ENCODE results near the gene NPHS1. TPM values are rescaled to one million over a fixed set of nuclear protein-coding genes. Genes with fewer than 3 reads are reported as not detected.

NPHS1 gene
- total and polyA plus RNA-seq, 4 experiments from 2014 or later, result not detected

DNA sequence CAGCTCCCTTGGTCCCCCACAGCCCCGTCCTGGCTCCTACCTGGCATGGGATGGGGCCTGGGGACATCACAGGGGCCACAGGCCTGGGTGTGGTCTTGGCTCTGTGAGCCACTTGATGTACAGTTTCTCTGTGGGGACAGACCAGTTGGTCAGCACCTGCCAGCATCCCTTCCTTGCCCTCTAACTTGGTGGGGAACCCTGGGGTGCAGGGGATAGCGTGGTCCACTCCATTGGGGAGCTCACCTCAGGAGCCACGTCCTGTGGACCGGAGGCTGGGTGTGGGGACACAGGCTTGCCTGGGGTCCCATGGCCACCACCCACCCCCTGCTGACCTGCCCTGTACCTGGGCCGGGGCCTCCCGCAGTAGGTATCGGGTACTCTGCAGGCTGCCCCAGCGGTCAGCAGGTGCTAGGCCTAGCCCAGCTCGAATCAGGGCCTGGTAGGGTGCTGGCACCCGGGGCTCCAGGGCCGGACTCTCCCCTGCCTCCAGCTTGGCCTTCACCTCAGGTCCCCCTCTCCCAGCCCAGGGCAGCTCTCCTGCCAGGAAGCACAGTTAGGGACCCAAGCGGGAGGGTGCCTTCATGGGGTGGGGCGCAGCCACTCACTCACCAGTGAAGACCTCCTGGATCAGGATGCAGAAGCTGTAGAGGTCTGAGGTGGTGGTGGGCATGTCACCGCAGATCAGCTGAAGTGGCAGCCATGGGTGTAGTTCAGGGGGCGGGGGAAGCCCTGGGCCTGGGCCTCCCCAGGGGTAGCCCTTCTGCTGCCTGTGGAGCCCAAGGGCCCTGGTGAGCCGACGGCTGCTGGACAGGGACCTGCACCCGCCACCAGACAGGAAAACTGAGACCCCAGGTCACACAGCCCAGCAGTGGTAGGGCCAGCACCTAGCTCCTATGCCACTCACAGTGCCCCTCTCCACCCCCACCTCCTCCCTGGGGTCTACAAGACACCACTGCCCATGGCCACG is 62.0 kb downstream of the NPHS1 start:
- Histone ChIP-seq H3K27ac (ENCODE audit: low read depth, low read length) (no peak overlapping the region), H3K4me1 (ENCODE audit: insufficient read depth, low read length) (no peaks in the 10 kb centered on the region), H3K27me3 (ENCODE audit: insufficient read depth, low read length) (no peaks in the 10 kb centered on the region), H3K4me3 (ENCODE audit: low read length in 2 of 2) (no peak overlapping the region), H3K36me3 (ENCODE audit: insufficient read depth, low read length) (no peaks in the 10 kb centered on the region), H3K9me3 (ENCODE audit: control insufficient read depth in 1 of 2, low read length in 2 of 2) (no peaks in the 10 kb centered on the region)
- peaks cover 4 to 6% of the 10 kb centered on the region in 2 donors for H3K27me3 Mint-ChIP-seq
- H3K4me1 Mint-ChIP-seq, result no peaks in the 10 kb centered on the region
- peaks cover 0 to 2% (median 0%) of the 10 kb centered on the region in 8 donors for H3K9me3 Mint-ChIP-seq
- intact Hi-C loops (cut with micrococcal nuclease), result no loop called here
- H3K4me3 Mint-ChIP-seq, result no peak overlapping the region
- H3K27ac Mint-ChIP-seq, result no peak overlapping the region
- H3K36me3 Mint-ChIP-seq, result peaks cover 0 to 1% of the 10 kb centered on the region in 2 donors
- ChIA-PET POLR2A (ENCODE audit: partially characterized antibody) (interaction anchor here (1.2 kb wide), 1 partner anchor 96 kb away, joined by 3 read pairs; no protein-coding TSS in a partner anchor), CTCF (ENCODE audit: partially characterized antibody) (interaction anchor here (1.0 kb wide), 1 partner anchor 95 kb away, joined by 3 read pairs; no protein-coding TSS in a partner anchor)
- no peak for DNase-seq

DNA sequence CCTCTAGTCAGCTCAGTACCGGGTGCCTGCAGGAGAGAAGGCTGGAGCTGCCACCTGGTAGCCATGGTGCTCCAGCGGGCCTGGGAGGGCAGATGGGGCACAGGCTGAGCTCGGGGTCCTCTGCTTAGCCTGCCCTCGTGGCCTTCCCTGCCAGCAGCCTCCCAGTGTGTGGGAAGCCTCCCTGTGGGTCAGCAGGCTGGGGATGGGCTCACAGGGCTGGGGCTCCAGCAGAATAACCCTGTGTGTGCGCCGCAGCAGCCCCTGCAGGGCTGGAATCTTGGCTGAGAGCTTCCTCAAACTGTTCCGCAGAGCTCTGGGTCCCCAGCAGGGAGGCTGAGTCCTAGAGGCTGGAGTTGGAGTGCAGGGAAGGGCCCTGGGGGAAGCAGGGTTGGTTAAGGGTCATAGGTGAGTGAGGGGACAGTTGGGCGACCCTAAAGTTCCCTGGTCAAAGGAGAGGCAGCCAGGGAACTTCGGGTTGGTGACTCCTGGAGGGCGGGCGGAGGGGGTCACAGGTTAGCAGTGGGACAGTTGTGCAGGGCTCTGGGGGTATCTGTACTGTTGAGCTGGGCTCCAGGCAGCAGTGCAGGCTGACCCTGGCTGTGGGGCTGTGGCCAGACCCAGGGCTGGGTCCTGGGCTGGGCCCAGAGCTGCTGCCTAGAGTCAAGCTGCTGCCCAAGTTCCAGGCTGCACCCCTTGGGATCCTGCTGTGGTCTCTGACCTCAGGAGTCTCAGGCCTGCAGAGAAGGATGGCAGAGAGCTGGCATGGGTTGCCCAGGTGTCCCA is 62.9 kb downstream of the NPHS1 start:
- Mint-ChIP-seq H3K27ac (no peak overlapping the region), H3K27me3 (peaks cover 4 to 6% of the 10 kb centered on the region in 2 donors), H3K36me3 (peaks cover 0 to 1% of the 10 kb centered on the region in 2 donors), H3K9me3 (peaks cover 0 to 2% (median 0%) of the 10 kb centered on the region in 8 donors), H3K4me1 (no peaks in the 10 kb centered on the region), H3K4me3 (no peak overlapping the region)
- Histone ChIP-seq H3K36me3 (ENCODE audit: insufficient read depth, low read length) (no peaks in the 10 kb centered on the region), H3K27me3 (ENCODE audit: insufficient read depth, low read length) (no peaks in the 10 kb centered on the region), H3K4me3 (ENCODE audit: low read length in 2 of 2) (no peak overlapping the region), H3K27ac (ENCODE audit: low read depth, low read length) (no peak overlapping the region), H3K9me3 (ENCODE audit: control insufficient read depth in 1 of 2, low read length in 2 of 2) (no peaks in the 10 kb centered on the region), H3K4me1 (ENCODE audit: insufficient read depth, low read length) (no peaks in the 10 kb centered on the region)
- ChIA-PET CTCF (ENCODE audit: partially characterized antibody) (interaction anchor here (1.0 kb wide), 1 partner anchor 94 kb away, joined by 3 read pairs; no protein-coding TSS in a partner anchor), POLR2A (ENCODE audit: partially characterized antibody) (no interaction called here)
- DNase-seq, result no peak
- intact Hi-C loops (cut with micrococcal nuclease), result no loop called here

DNA sequence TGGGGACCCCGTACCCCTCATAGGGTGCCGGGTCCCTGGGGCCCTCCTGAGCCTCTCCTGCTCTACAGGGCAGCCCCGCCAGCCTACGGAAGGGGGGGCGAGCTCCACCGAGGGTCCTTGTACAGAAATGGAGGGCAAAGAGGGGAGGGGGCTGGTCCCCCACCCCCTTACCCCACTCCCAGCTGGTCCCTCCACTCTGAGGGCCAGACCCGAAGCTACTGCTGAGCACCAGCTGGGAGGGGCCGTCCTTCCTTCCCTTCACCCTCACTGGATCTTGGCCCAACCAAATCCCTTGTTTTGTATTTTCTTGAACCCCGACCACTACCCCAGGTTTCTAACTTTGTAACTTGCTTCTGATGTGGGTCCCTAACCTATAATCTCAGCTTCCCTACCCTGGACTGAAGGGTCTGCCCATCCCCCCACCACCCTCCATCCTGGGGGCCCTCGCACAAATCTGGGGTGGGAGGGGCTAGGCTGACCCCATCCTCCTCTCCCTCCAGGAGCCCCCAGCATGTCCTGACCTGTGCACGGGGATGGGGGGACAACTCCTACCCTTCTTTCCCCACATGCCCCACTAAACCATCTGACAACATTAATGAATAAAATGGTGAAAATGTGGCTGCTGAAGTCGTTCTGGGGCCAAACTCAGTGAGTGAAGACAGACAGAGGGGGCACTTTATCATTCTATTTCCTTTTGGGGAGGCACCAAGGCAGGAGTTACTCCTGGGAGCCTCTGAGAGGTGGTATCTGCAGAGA is 63.9 kb downstream of the NPHS1 start:
- no peak for DNase-seq
- Mint-ChIP-seq H3K27me3 (peaks cover 0 to 3% of the 10 kb centered on the region in 2 donors), H3K4me3 (no peak overlapping the region), H3K36me3 (peaks cover 0 to 2% of the 10 kb centered on the region in 2 donors), H3K27ac (no peak overlapping the region), H3K4me1 (no peaks in the 10 kb centered on the region), H3K9me3 (peaks cover 0 to 2% (median 0%) of the 10 kb centered on the region in 8 donors)
- ChIA-PET CTCF (ENCODE audit: partially characterized antibody) (no interaction called here), POLR2A (ENCODE audit: partially characterized antibody) (no interaction called here)
- Histone ChIP-seq H3K4me1 (ENCODE audit: insufficient read depth, low read length) (no peaks in the 10 kb centered on the region), H3K27ac (ENCODE audit: low read depth, low read length) (no peak overlapping the region), H3K4me3 (ENCODE audit: low read length in 2 of 2) (no peak overlapping the region), H3K9me3 (ENCODE audit: control insufficient read depth in 1 of 2, low read length in 2 of 2) (no peaks in the 10 kb centered on the region), H3K36me3 (ENCODE audit: insufficient read depth, low read length) (no peaks in the 10 kb centered on the region), H3K27me3 (ENCODE audit: insufficient read depth, low read length) (no peaks in the 10 kb centered on the region)
- intact Hi-C loops (cut with micrococcal nuclease), result no loop called here

DNA sequence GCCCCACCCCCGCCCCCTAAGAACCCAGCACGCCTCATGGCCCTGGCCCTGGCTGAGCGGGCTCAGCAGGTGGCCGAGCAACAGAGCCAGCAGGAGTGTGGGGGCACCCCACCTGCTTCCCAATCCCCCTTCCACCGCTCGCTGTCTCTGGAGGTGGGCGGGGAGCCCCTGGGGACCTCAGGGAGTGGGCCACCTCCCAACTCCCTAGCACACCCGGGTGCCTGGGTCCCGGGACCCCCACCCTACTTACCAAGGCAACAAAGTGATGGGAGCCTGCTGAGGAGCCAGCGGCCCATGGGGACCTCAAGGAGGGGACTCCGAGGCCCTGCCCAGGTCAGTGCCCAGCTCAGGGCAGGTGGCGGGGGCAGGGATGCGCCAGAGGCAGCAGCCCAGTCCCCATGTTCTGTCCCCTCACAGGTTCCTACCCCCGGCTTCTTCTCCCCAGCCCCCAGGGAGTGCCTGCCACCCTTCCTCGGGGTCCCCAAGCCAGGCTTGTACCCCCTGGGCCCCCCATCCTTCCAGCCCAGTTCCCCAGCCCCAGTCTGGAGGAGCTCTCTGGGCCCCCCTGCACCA is 65.0 kb downstream of the NPHS1 start:
- peaks cover 0 to 1% (median 0%) of the 10 kb centered on the region in 4 donors for H3K4me1 Mint-ChIP-seq
- ChIA-PET CTCF (ENCODE audit: partially characterized antibody) (no interaction called here), POLR2A (ENCODE audit: partially characterized antibody) (no interaction called here)
- H3K27me3 ChIP-seq (ENCODE audit: insufficient read depth, low read length), result no peaks in the 10 kb centered on the region
- no peaks in the 10 kb centered on the region for H3K36me3 ChIP-seq (ENCODE audit: insufficient read depth, low read length)
- peaks cover 7% of the 10 kb centered on the region in 2 donors for H3K36me3 Mint-ChIP-seq
- H3K27ac ChIP-seq (ENCODE audit: low read depth, low read length), result no peak overlapping the region
- no peaks in the 10 kb centered on the region for H3K27me3 Mint-ChIP-seq
- H3K4me3 ChIP-seq (ENCODE audit: low read length in 2 of 2), result no peak overlapping the region
- DNase-seq, result no peak
- H3K9me3 ChIP-seq (ENCODE audit: control insufficient read depth in 1 of 2, low read length in 2 of 2), result no peaks in the 10 kb centered on the region
- no peak overlapping the region for H3K27ac Mint-ChIP-seq
- H3K9me3 Mint-ChIP-seq, result peaks cover 0 to 2% (median 0%) of the 10 kb centered on the region in 8 donors
- no peaks in the 10 kb centered on the region for H3K4me1 ChIP-seq (ENCODE audit: insufficient read depth, low read length)
- intact Hi-C loops (cut with micrococcal nuclease), result no loop called here
- no peak overlapping the region for H3K4me3 Mint-ChIP-seq

DNA sequence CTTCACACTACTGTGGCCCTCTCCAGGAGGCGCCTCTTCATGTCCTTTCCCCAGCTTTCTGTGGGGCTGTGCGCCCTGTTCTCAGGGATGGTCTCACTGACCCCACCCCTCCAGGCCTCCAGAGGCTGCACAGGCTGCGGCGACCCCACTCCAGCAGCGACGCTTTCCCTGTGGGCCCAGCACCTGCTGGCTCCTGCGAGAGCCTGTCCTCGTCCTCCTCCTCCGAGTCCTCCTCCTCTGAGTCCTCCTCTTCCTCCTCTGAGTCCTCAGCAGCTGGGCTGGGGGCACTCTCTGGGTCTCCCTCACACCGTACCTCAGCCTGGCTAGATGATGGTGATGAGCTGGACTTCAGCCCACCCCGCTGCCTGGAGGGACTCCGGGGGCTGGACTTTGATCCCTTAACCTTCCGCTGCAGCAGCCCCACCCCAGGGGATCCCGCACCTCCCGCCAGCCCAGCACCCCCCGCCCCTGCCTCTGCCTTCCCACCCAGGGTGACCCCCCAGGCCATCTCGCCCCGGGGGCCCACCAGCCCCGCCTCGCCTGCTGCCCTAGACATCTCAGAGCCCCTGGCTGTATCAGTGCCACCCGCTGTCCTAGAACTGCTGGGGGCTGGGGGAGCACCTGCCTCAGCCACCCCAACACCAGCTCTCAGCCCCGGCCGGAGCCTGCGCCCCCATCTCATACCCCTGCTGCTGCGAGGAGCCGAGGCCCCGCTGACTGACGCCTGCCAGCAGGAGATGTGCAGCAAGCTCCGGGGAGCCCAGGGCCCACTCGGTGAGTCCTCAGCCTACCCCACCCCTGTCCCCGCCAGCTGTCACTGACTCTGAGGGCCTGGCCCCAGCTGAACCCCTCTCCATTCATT is 65.8 kb downstream of the NPHS1 start:
- CTCF ChIA-PET (ENCODE audit: partially characterized antibody), result no interaction called here
- intact Hi-C loops (cut with micrococcal nuclease), result no loop called here

DNA sequence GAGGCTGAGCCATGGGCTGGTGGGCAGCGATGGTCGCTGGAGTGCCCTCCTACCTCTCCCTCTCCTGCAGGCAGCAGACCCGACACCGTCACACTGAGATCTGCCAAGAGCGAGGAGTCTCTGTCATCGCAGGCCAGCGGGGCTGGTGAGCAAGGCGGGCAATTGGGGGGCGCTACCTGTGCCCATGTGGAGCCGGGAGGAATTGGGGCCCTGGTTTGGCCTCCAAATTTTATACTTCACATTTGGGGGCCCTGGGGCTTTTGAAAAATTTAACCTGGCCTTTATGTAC is 67.0 kb downstream of the NPHS1 start:
- Histone ChIP-seq H3K4me1 (ENCODE audit: insufficient read depth, low read length) (no peaks in the 10 kb centered on the region), H3K27ac (ENCODE audit: low read depth, low read length) (no peak overlapping the region), H3K36me3 (ENCODE audit: insufficient read depth, low read length) (peaks cover 8% of the 10 kb centered on the region), H3K9me3 (ENCODE audit: control insufficient read depth in 1 of 2, low read length in 2 of 2) (no peaks in the 10 kb centered on the region), H3K4me3 (ENCODE audit: low read length in 2 of 2) (no peak overlapping the region), H3K27me3 (ENCODE audit: insufficient read depth, low read length) (no peaks in the 10 kb centered on the region)
- Mint-ChIP-seq H3K4me1 (peaks cover 0 to 1% (median 0%) of the 10 kb centered on the region in 4 donors), H3K4me3 (no peak overlapping the region), H3K27ac (no peak overlapping the region), H3K9me3 (peaks cover 0 to 2% (median 0%) of the 10 kb centered on the region in 8 donors), H3K27me3 (no peaks in the 10 kb centered on the region), H3K36me3 (peaks cover 7 to 15% of the 10 kb centered on the region in 2 donors)
- intact Hi-C loops (cut with micrococcal nuclease), result no loop called here
- ChIA-PET CTCF (ENCODE audit: partially characterized antibody) (no interaction called here), POLR2A (ENCODE audit: partially characterized antibody) (no interaction called here)
- DNase-seq, result no peak

More for the DNA sequence above, 65.8 kb downstream of the NPHS1 start:
- DNase-seq, result no peak
- Mint-ChIP-seq H3K36me3 (peaks cover 7 to 9% of the 10 kb centered on the region in 2 donors), H3K27me3 (no peaks in the 10 kb centered on the region), H3K27ac (peak overlapping the region in 1 of 7 donors; percentile 71), H3K4me1 (peaks cover 0 to 1% (median 0%) of the 10 kb centered on the region in 4 donors), H3K9me3 (peaks cover 0 to 2% (median 0%) of the 10 kb centered on the region in 8 donors), H3K4me3 (no peak overlapping the region)
- POLR2A ChIA-PET (ENCODE audit: partially characterized antibody), result no interaction called here
- no peak overlapping the region for H3K27ac ChIP-seq (ENCODE audit: low read depth, low read length)
- peaks cover 3% of the 10 kb centered on the region for H3K36me3 ChIP-seq (ENCODE audit: insufficient read depth, low read length)
- H3K4me3 ChIP-seq (ENCODE audit: low read length in 2 of 2), result no peak overlapping the region
- no peaks in the 10 kb centered on the region for H3K27me3 ChIP-seq (ENCODE audit: insufficient read depth, low read length)
- no peaks in the 10 kb centered on the region for H3K9me3 ChIP-seq (ENCODE audit: control insufficient read depth in 1 of 2, low read length in 2 of 2)
- no peaks in the 10 kb centered on the region for H3K4me1 ChIP-seq (ENCODE audit: insufficient read depth, low read length)

All from CD4-positive, alpha-beta memory T cell (primary cell).